Lung (tissue), 12 donors: ENCODE results near the gene TSPAN5. TPM values are rescaled to one million over a fixed set of nuclear protein-coding genes. Genes with fewer than 3 reads are reported as not detected.

Source experiments
- ATAC-seq: fragments of 200-7000 bp; cut with Tn5 transposase; one replicate; pipeline ENCODE4 v1.9.1; 2020; ENCODE audit warnings: moderate number of reproducible peaks; ENCODE audit not compliant: insufficient read depth, low FRiP score
- DNase-seq, 3 donors: peaks; one replicate each; pipeline ENCODE4 v3.0.0-alpha.2; 2013 to 2017
- H3K27ac ChIP-seq, 2 donors: one replicate each; pipeline ENCODE4 v1.5.1; 2013; ENCODE audit warnings: mild to moderate bottlenecking in 2 of 2, moderate library complexity in 2 of 2, control low read depth in 1 of 2, inconsistent platforms in 1 of 2, low read depth in 1 of 2, low read length in 1 of 2
- H3K27me3 ChIP-seq, 3 donors: one replicate each; pipeline ENCODE4 v1.5.1; 2013; ENCODE audit warnings: low read length in 2 of 3; ENCODE audit not compliant: control insufficient read depth in 3 of 3, insufficient read depth in 3 of 3
- H3K36me3 ChIP-seq, 4 donors: one replicate each; pipeline ENCODE4 v1.5.1; 2013; ENCODE audit warnings: low read length in 4 of 4, mild to moderate bottlenecking in 1 of 4, moderate library complexity in 1 of 4; ENCODE audit not compliant: control insufficient read depth in 4 of 4, insufficient read depth in 4 of 4
- H3K4me1 ChIP-seq, 5 donors: one replicate each; pipeline ENCODE4 v1.5.1; 2013; ENCODE audit warnings: low read length in 5 of 5, mild to moderate bottlenecking in 2 of 5, moderate library complexity in 1 of 5; ENCODE audit not compliant: control insufficient read depth in 5 of 5, insufficient read depth in 5 of 5
- H3K4me3 ChIP-seq: one replicate; pipeline ENCODE4 v1.5.1; 2013; ENCODE audit warnings: mild to moderate bottlenecking, control low read depth, moderate library complexity
- H3K9ac ChIP-seq, 2 donors: one replicate each; pipeline ENCODE4 v1.5.1; 2013; ENCODE audit warnings: low read length in 2 of 2, control low read depth in 1 of 2; ENCODE audit not compliant: insufficient read depth in 1 of 2
- H3K9me3 ChIP-seq, 4 donors: one replicate each; pipeline ENCODE4 v1.5.1; 2013; ENCODE audit warnings: low read length in 3 of 4, mild to moderate bottlenecking in 1 of 4, moderate library complexity in 1 of 4; ENCODE audit not compliant: control insufficient read depth in 4 of 4, insufficient read depth in 3 of 4
- WGBS, 2 donors: extraction: QIAGEN DNeasy Blood & Tissue Kit; methylation state at CpG; one replicate each; pipeline ENCODE4 v1.1.7; 2013; 5-methylcytosine and 5-hydroxymethylcytosine counted together
- polyA plus RNA-seq, 2 donors: library from polyadenylated mRNA; stranded (reverse); fragments of 200-250 nt; gene quantifications; one replicate each; pipeline ENCODE4 v1.2.1, GENCODE V29; 2013
- total RNA-seq, 2 donors: library from RNA; depleted of rRNA in 1 of 2; stranded (reverse); fragments of >200 nt in 1 of 2; gene quantifications; one replicate each; pipeline ENCODE4 v1.2.1, GENCODE V29; 2014 to 2021
- TF ChIP-seq, protein P1 (sequence below): IDR thresholded peaks from 2 replicates; pipeline ENCODE4 v1.5.1; 2012; ENCODE audit warnings: mild to moderate bottlenecking; ENCODE audit errors: control extremely low read depth, extremely low read depth
- donor health status: control.
- donor health status: control.
- donor health status: Bipolar disorder and iron deficiency.
- donor health status: healthy.
- donor health status: DM: yes; HTN: yes; CAD: no.

The TSPAN5 gene
- total and polyA plus RNA-seq, 4 donors = 1.8 to 24.5 (median 6.3) TPM

DNA sequence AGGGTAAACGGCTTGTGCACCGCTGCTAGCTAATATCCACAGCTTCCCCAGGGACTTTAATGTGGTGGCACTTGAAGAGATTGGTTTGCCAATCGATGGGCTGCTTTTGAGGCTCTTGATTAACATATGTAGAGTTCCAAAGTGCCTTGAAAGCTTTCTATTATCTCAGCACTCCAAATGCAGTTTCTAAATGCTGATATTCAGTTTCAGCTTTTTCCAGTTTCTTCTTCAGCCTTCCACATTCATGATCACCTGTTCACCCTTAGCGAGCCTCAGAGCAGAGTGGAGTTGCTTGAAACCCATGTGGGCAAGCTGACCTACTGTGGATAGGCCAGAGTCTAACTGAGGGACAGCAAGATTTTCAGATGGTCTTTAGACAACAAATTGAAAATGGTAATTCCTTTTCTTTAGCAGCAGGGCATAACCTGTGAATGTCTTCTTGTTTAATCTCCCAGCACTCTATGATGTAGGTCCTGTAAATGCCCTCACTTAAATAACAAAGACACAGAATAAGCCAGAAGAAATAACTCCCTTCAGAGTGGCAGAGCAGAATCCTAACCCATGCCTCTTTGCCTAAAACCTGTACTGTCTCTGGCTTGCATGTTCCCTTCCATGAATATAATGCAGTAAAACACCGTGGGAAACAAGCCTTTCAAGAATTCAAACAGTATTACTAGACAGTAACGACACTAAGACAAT, 99.8 kb downstream of the TSPAN5 start:
- DNase-seq (no peak), ATAC-seq (no peak)
- TF ChIP-seq, protein P1, sequence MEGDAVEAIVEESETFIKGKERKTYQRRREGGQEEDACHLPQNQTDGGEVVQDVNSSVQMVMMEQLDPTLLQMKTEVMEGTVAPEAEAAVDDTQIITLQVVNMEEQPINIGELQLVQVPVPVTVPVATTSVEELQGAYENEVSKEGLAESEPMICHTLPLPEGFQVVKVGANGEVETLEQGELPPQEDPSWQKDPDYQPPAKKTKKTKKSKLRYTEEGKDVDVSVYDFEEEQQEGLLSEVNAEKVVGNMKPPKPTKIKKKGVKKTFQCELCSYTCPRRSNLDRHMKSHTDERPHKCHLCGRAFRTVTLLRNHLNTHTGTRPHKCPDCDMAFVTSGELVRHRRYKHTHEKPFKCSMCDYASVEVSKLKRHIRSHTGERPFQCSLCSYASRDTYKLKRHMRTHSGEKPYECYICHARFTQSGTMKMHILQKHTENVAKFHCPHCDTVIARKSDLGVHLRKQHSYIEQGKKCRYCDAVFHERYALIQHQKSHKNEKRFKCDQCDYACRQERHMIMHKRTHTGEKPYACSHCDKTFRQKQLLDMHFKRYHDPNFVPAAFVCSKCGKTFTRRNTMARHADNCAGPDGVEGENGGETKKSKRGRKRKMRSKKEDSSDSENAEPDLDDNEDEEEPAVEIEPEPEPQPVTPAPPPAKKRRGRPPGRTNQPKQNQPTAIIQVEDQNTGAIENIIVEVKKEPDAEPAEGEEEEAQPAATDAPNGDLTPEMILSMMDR = no peak
- WGBS, 2 donors = 76 to 85% methylated on average over 6 of the region's 6 CpGs
- no peak overlapping the region for H3K9ac ChIP-seq
- no peak overlapping the region for H3K27ac ChIP-seq
- no peak overlapping the region for H3K4me3 ChIP-seq
- H3K27me3 ChIP-seq = no peaks in the 10 kb centered on the region
- H3K4me1 ChIP-seq = peaks cover 0 to 10% (median 3%) of the 10 kb centered on the region in 5 donors
- H3K36me3 ChIP-seq = no peaks in the 10 kb centered on the region
- H3K9me3 ChIP-seq = peaks cover 0 to 2% (median 0%) of the 10 kb centered on the region in 4 donors

DNA sequence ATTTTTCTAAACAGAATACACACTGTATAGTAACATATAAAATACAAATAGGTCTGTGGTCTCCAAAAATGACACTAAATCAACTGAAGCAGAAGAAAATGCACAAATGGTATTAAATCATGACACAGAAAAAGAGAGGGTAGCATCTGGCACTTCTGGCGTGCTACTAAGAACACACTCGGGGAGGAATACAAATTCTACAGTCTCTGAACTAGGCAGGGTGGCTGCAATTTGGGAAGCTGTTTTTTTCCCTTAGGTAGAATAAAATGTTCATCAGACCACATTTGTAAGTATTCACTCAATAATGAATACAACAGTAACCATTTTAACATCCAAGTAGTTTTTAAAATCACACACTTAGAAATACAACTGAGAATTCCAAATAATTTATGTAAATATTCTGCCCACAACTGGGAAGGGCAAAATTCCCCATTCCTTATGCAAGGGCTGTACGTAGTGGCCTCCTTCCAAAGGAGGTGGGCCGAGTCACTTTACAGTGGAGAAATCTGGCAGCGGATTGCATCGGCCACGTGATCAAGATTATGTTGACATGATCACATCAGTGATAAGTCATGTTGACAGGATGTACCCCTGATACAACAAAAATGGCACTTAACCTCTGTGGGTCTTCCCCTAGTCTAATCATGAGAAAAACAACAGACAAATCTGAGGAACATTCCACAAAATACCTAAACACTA, 101.1 kb downstream of the TSPAN5 start:
- H3K4me3 ChIP-seq = no peak overlapping the region
- TF ChIP-seq, protein P1 = no peak
- no peak overlapping the region for H3K9ac ChIP-seq
- DNase-seq (peak in 2 of 3 donors; percentile 22 to 40), ATAC-seq (no peak)
- H3K9me3 ChIP-seq = peaks cover 0 to 2% (median 0%) of the 10 kb centered on the region in 4 donors
- H3K27me3 ChIP-seq = no peaks in the 10 kb centered on the region
- 48 to 75% methylated on average over 7 of the region's 7 CpGs for WGBS, 2 donors
- no peak overlapping the region for H3K27ac ChIP-seq
- peaks cover 0 to 10% (median 3%) of the 10 kb centered on the region in 5 donors for H3K4me1 ChIP-seq
- no peaks in the 10 kb centered on the region for H3K36me3 ChIP-seq

- TF ChIP-seq, protein P1 = no peak
- Histone ChIP-seq H3K4me3 (no peak overlapping the region), H3K27ac (no peak overlapping the region), H3K4me1 (peaks cover 0 to 10% (median 3%) of the 10 kb centered on the region in 5 donors), H3K9ac (no peak overlapping the region), H3K9me3 (no peaks in the 10 kb centered on the region), H3K36me3 (no peaks in the 10 kb centered on the region), H3K27me3 (no peaks in the 10 kb centered on the region)
- ATAC-seq = no peak
- no peak for DNase-seq
- WGBS, 2 donors = 85 to 93% methylated on average over 2 of the region's 2 CpGs
Measured at GRCh38 chr4:98556451-98556850, 102.0 kb downstream of the TSPAN5 start.
